ENCODE data around the gene PSAP. TPM values are rescaled to one million over a fixed set of nuclear protein-coding genes. Genes with fewer than 3 reads are reported as not detected.

Gene PSAP
- total and polyA plus RNA-seq, 4 donors = 255 to 671 (median 472) TPM

DNA sequence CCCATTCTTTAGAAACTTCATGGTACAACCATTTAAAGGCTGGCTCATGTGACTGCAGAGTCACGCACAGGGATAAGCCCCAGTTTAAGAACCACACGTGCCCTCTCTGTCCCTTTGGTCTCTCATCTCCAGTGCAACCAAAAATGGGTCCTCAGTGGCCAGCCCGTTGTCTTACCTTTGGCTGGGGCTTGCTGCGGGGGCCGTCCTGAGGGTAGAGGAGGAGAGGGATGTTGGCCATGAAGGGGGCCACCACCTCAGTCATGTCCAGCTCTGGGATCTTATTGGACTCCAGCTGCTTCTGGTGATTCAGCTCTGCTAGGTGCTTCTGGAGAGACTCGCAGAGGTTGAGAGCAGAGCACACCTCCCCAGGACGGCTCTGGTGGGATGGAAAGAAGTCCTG lies 22.3 kb downstream of the PSAP start:
- no peaks in the 10 kb centered on the region for H3K9me3 ChIP-seq (ENCODE audit: control insufficient read depth in 4 of 4, low read length in 3 of 4)
- no peak overlapping the region for H3K4me3 ChIP-seq (ENCODE audit: low read depth in 1 of 3, low read length in 3 of 3)
- peaks cover 0 to 3% (median 0%) of the 10 kb centered on the region in 4 donors for H3K4me1 ChIP-seq (ENCODE audit: control insufficient read depth in 4 of 4, insufficient read depth in 4 of 4, low read length in 3 of 4)
- no peak overlapping the region for H3K27ac ChIP-seq (ENCODE audit: low read depth in 1 of 2, low read length in 2 of 2)
- DNase-seq (ENCODE audit: low spot score) = no peak
- H3K9ac ChIP-seq (ENCODE audit: low read depth in 1 of 2, low read length in 2 of 2) = no peak overlapping the region
- TF ChIP-seq JUND (IDR thresholded peaks at IDR 0.05) = no peak
- no peak for TF ChIP-seq GABPA (IDR thresholded peaks at IDR 0.05 in 1 of 2, conservative IDR thresholded peaks at IDR 0.05 in 1 of 2)
- no peak for TF ChIP-seq YY1 (IDR thresholded peaks at IDR 0.05)
- no peak for TF ChIP-seq RXRA (IDR thresholded peaks at IDR 0.05)
- no peak for TF ChIP-seq RAD21 (IDR thresholded peaks at IDR 0.05)
- no peak for TF ChIP-seq HNF4A (conservative IDR thresholded peaks at IDR 0.05)
- no peak for TF ChIP-seq NR2F2 (IDR thresholded peaks at IDR 0.05)
- no peak for TF ChIP-seq FOXA2 (IDR thresholded peaks at IDR 0.05)
- TF ChIP-seq, protein P1, sequence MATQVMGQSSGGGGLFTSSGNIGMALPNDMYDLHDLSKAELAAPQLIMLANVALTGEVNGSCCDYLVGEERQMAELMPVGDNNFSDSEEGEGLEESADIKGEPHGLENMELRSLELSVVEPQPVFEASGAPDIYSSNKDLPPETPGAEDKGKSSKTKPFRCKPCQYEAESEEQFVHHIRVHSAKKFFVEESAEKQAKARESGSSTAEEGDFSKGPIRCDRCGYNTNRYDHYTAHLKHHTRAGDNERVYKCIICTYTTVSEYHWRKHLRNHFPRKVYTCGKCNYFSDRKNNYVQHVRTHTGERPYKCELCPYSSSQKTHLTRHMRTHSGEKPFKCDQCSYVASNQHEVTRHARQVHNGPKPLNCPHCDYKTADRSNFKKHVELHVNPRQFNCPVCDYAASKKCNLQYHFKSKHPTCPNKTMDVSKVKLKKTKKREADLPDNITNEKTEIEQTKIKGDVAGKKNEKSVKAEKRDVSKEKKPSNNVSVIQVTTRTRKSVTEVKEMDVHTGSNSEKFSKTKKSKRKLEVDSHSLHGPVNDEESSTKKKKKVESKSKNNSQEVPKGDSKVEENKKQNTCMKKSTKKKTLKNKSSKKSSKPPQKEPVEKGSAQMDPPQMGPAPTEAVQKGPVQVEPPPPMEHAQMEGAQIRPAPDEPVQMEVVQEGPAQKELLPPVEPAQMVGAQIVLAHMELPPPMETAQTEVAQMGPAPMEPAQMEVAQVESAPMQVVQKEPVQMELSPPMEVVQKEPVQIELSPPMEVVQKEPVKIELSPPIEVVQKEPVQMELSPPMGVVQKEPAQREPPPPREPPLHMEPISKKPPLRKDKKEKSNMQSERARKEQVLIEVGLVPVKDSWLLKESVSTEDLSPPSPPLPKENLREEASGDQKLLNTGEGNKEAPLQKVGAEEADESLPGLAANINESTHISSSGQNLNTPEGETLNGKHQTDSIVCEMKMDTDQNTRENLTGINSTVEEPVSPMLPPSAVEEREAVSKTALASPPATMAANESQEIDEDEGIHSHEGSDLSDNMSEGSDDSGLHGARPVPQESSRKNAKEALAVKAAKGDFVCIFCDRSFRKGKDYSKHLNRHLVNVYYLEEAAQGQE (IDR thresholded peaks at IDR 0.05) = no peak
- no peak for TF ChIP-seq TAF1 (conservative IDR thresholded peaks at IDR 0.05)
- TF ChIP-seq CTCF (IDR thresholded peaks at IDR 0.05; ENCODE audit: low read depth, low read length, missing input control) = no peak
- TF ChIP-seq FOXA1 (IDR thresholded peaks at IDR 0.05) = no peak
- TF ChIP-seq HNF4G (IDR thresholded peaks at IDR 0.05) = no peak
- TF ChIP-seq EGR1 (IDR thresholded peaks at IDR 0.05; ENCODE audit: low read depth in 2 of 2) = no peak
- TF ChIP-seq, protein P2, sequence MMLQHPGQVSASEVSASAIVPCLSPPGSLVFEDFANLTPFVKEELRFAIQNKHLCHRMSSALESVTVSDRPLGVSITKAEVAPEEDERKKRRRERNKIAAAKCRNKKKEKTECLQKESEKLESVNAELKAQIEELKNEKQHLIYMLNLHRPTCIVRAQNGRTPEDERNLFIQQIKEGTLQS (IDR thresholded peaks at IDR 0.05) = no peak
- no peak for TF ChIP-seq ZBTB33 (IDR thresholded peaks at IDR 0.05)
- no peak for TF ChIP-seq SP1 (IDR thresholded peaks at IDR 0.05)
- TF ChIP-seq MAX (IDR thresholded peaks at IDR 0.05) = no peak
- 97% methylated on average over 7 of the region's 7 CpGs for WGBS
- peaks cover 21 to 81% (median 71%) of the 10 kb centered on the region in 4 donors for H3K36me3 ChIP-seq (ENCODE audit: control insufficient read depth in 4 of 4, insufficient read depth in 3 of 4, low read depth in 1 of 4, low read length in 3 of 4)
- H3K27me3 ChIP-seq (ENCODE audit: control insufficient read depth in 4 of 4, insufficient read depth in 4 of 4, low read length in 3 of 4) = no peaks in the 10 kb centered on the region

All from liver (tissue), 9 donors.